Keratinocyte (primary cell): ENCODE data around the gene IL1RAPL1.

Experiments
- EZH2 ChIP-seq: IDR thresholded peaks from one replicate; pipeline ENCODE4 v1.6.1; 2012; ENCODE audit warnings: inconsistent platforms, mild to moderate bottlenecking, low read length, moderate library complexity
- TF ChIP-seq, protein P1 (sequence below), 3 experiments: IDR thresholded peaks in 1 of 3; conservative IDR thresholded peaks in 1 of 3; optimal IDR thresholded peaks in 1 of 3; 2 replicates in 2 of 3; 3 replicates in 1 of 3; pipeline versions ENCODE3 to v1.5.1; 2011; ENCODE audit warnings: low read length in 3 of 3, mild to moderate bottlenecking in 3 of 3, moderate library complexity in 2 of 3, control low read depth in 1 of 3, inconsistent platforms in 1 of 3; ENCODE audit not compliant: insufficient read depth in 2 of 3; ENCODE audit errors: extremely low read depth in 1 of 3

DNA sequence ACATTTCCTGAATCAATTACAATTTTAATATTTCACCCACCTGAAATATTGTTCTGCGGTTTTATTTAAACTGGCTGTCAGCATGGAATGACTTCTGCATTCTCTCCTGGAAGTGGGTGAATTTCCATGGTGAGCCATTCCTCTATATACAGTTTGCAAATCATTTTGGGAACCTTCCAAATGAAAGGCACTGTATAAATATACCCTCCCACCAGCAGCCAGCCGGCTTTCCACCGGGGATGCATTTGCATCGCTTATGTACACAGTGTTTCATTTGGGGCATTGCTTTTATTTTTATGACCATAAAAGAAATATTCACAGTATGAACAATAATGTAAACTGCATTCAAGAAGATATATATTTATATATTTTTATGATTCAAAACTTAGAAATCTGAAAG lies 4.7 kb upstream of the IL1RAPL1 start:
- TF ChIP-seq, protein P1, sequence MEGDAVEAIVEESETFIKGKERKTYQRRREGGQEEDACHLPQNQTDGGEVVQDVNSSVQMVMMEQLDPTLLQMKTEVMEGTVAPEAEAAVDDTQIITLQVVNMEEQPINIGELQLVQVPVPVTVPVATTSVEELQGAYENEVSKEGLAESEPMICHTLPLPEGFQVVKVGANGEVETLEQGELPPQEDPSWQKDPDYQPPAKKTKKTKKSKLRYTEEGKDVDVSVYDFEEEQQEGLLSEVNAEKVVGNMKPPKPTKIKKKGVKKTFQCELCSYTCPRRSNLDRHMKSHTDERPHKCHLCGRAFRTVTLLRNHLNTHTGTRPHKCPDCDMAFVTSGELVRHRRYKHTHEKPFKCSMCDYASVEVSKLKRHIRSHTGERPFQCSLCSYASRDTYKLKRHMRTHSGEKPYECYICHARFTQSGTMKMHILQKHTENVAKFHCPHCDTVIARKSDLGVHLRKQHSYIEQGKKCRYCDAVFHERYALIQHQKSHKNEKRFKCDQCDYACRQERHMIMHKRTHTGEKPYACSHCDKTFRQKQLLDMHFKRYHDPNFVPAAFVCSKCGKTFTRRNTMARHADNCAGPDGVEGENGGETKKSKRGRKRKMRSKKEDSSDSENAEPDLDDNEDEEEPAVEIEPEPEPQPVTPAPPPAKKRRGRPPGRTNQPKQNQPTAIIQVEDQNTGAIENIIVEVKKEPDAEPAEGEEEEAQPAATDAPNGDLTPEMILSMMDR (optimal IDR thresholded peaks at IDR 0.05 in 1 of 3, IDR thresholded peaks at IDR 0.05 in 1 of 3, conservative IDR thresholded peaks at IDR 0.05 in 1 of 3; ENCODE audit: extremely low read depth in 1 of 3, insufficient read depth in 2 of 3, low read length in 3 of 3): no peak
- no peak for TF ChIP-seq EZH2
